ENCODE data around the gene POLG2. TPM values are rescaled to one million over a fixed set of nuclear protein-coding genes. Genes with fewer than 3 reads are reported as not detected.
A peak's percentile ranks its signal among the peaks of the same experiment; 100 is the strongest.

Gene POLG2
- total and polyA plus RNA-seq, 9 of the 15 experiments (the other 6 are each of a cell fraction or from before 2014, with no cell fraction given) = 13.4 to 44.8 (median 37.0) TPM

DNA sequence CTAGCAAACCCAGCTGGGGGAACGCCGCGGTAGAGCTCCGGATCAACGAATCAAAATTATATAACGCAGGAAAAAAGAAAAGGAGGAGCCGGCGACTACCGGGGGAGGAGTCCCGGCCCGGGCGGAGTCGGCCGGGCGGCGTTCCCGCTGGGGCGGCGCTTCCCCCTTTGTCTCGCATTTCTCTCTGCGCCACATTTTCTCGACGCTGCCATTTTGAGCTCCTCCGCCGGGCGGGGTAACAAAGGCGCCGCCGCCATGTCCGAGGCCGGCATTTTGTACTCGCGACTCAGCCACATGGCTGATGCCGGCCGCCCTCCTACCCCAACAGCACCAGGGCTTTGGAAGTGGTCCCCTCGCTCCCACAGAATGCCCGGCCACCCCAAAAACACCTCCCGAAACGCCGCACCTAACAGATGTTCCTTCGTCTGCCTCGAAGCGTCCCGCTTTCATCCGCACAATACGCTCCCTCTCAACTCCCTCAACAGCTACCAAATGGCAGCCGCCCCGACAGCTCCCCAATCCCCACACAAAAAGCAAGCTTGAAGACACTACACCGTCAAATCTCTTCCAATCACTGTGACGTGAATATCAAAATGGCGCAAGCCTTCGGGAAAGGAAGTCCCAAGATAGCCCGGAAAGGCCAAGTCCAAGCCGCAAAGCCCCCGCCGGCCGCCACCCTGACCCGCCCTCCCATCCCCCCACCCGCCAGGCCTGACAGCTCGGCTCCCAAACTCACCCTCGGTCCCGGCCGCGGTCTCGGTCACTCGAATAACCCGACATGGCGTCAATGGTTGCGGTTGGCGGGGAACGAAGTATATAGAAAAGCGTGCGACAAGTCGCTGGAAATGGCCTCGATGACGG is 8.7 kb upstream of the POLG2 start (continued):
- TF ChIP-seq, protein P1, sequence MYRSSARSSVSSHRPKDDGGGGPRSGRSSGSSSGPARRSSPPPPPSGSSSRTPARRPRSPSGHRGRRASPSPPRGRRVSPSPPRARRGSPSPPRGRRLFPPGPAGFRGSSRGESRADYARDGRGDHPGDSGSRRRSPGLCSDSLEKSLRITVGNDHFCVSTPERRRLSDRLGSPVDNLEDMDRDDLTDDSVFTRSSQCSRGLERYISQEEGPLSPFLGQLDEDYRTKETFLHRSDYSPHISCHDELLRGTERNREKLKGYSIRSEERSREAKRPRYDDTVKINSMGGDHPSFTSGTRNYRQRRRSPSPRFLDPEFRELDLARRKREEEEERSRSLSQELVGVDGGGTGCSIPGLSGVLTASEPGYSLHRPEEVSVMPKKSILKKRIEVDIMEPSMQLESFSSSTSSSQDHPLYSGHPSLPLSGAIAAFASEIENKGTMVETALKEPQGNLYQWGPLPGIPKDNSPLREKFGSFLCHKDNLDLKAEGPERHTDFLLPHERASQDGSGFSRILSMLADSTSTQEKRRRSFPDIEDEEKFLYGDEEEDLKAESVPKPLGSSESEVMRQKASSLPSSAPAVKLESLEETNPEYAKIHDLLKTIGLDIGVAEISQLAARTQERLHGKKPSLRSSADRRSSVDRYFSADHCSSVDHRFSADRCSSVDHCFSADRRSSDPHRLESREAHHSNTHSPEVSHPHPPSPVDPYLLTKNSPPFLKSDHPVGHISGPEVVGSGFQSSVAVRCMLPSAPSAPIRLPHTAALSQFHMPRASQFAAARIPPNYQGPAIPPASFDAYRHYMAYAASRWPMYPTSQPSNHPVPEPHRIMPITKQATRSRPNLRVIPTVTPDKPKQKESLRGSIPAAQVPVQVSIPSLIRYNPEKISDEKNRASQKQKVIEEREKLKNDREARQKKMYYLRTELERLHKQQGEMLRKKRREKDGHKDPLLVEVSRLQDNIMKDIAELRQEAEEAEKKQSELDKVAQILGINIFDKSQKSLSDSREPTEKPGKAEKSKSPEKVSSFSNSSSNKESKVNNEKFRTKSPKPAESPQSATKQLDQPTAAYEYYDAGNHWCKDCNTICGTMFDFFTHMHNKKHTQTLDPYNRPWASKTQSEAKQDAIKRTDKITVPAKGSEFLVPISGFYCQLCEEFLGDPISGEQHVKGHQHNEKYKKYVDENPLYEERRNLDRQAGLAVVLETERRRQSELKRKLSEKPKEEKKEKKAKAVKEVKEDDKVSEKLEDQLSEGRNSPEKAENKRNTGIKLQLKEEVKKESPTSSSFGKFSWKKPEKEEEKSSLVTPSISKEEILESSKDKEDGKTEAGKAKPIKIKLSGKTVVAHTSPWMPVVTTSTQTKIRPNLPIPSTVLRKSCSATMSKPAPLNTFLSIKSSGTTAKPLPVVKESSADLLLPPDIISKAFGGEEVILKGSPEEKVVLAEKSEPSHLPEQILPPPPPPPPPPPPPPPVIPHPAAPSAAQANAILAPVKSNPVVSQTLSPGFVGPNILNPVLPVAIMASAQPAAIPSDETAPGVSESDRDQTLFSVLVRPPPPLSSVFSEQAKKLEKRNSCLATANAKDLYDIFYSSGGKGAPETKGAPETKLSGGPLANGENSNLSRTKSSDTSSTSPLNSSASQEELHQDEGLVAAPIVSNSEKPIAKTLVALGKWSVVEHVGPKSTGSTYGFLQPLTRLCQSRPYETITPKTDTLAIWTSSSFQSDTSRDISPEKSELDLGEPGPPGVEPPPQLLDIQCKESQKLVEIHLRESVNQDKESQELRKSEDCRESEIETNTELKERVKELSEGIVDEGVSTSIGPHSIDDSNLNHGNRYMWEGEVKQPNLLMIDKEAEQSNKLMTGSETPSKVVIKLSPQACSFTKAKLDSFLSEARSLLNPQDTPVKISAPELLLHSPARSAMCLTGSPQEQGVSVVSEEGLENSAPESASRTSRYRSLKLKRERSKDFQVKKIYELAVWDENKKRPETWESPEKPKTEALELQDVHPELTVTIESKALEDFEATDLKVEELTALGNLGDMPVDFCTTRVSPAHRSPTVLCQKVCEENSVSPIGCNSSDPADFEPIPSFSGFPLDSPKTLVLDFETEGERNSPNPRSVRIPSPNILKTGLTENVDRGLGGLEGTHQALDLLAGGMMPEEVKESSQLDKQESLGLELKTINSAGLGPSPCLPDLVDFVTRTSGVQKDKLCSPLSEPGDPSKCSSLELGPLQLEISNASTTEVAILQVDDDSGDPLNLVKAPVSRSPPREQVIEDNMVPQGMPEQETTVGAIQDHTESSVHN (IDR thresholded peaks at IDR 0.05; ENCODE audit: borderline replicate concordance in 1 of 2, low read depth in 1 of 2) = no peak
- TF ChIP-seq, protein P2, sequence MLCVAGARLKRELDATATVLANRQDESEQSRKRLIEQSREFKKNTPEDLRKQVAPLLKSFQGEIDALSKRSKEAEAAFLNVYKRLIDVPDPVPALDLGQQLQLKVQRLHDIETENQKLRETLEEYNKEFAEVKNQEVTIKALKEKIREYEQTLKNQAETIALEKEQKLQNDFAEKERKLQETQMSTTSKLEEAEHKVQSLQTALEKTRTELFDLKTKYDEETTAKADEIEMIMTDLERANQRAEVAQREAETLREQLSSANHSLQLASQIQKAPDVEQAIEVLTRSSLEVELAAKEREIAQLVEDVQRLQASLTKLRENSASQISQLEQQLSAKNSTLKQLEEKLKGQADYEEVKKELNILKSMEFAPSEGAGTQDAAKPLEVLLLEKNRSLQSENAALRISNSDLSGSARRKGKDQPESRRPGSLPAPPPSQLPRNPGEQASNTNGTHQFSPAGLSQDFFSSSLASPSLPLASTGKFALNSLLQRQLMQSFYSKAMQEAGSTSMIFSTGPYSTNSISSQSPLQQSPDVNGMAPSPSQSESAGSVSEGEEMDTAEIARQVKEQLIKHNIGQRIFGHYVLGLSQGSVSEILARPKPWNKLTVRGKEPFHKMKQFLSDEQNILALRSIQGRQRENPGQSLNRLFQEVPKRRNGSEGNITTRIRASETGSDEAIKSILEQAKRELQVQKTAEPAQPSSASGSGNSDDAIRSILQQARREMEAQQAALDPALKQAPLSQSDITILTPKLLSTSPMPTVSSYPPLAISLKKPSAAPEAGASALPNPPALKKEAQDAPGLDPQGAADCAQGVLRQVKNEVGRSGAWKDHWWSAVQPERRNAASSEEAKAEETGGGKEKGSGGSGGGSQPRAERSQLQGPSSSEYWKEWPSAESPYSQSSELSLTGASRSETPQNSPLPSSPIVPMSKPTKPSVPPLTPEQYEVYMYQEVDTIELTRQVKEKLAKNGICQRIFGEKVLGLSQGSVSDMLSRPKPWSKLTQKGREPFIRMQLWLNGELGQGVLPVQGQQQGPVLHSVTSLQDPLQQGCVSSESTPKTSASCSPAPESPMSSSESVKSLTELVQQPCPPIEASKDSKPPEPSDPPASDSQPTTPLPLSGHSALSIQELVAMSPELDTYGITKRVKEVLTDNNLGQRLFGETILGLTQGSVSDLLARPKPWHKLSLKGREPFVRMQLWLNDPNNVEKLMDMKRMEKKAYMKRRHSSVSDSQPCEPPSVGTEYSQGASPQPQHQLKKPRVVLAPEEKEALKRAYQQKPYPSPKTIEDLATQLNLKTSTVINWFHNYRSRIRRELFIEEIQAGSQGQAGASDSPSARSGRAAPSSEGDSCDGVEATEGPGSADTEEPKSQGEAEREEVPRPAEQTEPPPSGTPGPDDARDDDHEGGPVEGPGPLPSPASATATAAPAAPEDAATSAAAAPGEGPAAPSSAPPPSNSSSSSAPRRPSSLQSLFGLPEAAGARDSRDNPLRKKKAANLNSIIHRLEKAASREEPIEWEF (CRISPR knock-in tag; IDR thresholded peaks at IDR 0.05) = no peak
- TF ChIP-seq SLC30A9 (CRISPR knock-in tag; IDR thresholded peaks at IDR 0.05) (no peak), YY1 (IDR thresholded peaks at IDR 0.05; ENCODE audit: borderline replicate concordance in 1 of 3, control insufficient read depth in 1 of 3, extremely low read depth in 1 of 3, insufficient read depth in 3 of 3, insufficient read length in 1 of 3, insufficient replicate concordance in 2 of 3, low read depth in 1 of 3, low read length in 2 of 3) (peak; percentile 90 to 97 (median 97)), PHTF2 (CRISPR knock-in tag; IDR thresholded peaks at IDR 0.05) (no peak), DNMT1 (IDR thresholded peaks at IDR 0.05) (no peak), SP1 (CRISPR knock-in tag; IDR thresholded peaks at IDR 0.05) (no peak), MIER1 (IDR thresholded peaks at IDR 0.05; ENCODE audit: low read depth) (no peak), ZNF75A (CRISPR knock-in tag; IDR thresholded peaks at IDR 0.05) (no peak), CBX2 (IDR thresholded peaks at IDR 0.05; ENCODE audit: insufficient read depth, low read length, poor library complexity, severe bottlenecking) (no peak)
- TF ChIP-seq, protein P3, sequence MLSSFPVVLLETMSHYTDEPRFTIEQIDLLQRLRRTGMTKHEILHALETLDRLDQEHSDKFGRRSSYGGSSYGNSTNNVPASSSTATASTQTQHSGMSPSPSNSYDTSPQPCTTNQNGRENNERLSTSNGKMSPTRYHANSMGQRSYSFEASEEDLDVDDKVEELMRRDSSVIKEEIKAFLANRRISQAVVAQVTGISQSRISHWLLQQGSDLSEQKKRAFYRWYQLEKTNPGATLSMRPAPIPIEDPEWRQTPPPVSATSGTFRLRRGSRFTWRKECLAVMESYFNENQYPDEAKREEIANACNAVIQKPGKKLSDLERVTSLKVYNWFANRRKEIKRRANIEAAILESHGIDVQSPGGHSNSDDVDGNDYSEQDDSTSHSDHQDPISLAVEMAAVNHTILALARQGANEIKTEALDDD (IDR thresholded peaks at IDR 0.05) = no peak
